GM12878 (cell line): ENCODE results near the gene CLIP2.

Experiments used
- CTCF ChIP-seq, 3 experiments: IDR thresholded peaks in 2 of 3; conservative IDR thresholded peaks in 1 of 3; 2 replicates each; pipeline ENCODE4 v1.5.1; 2011; ENCODE audit warnings: low read depth in 3 of 3, low read length in 3 of 3, mild to moderate bottlenecking in 3 of 3, control low read depth in 2 of 3, moderate library complexity in 2 of 3, inconsistent platforms in 1 of 3, mixed read lengths in 1 of 3; ENCODE audit not compliant: control insufficient read depth in 2 of 3, insufficient read depth in 1 of 3; ENCODE audit errors: extremely low read depth in 1 of 3
- KDM1A ChIP-seq: fragments of 200-600 bp; sonication (generic); IDR thresholded peaks from 2 replicates; pipeline ENCODE4 v1.6.1; 2016; ENCODE audit warnings: borderline replicate concordance
- PKNOX1 ChIP-seq: fragments of 450-650 bp; IDR thresholded peaks from 2 replicates; pipeline ENCODE4 v1.6.1; 2016; ENCODE audit warnings: mild to moderate bottlenecking
- RFX5 ChIP-seq: IDR thresholded peaks from 2 replicates; pipeline ENCODE4 v1.6.1; 2011; ENCODE audit warnings: low read depth, low read length, improper control_type of control experiment
- TAF1 ChIP-seq: IDR thresholded peaks from 2 replicates; pipeline ENCODE4 v1.6.1; 2011; ENCODE audit warnings: mild to moderate bottlenecking, low read depth, low read length, borderline replicate concordance
- ZBTB33 ChIP-seq: fragments of 450-650 bp; IDR thresholded peaks from 2 replicates; pipeline ENCODE4 v1.6.1; 2017; ENCODE audit warnings: mild to moderate bottlenecking

GRCh38 chr7:74351836-74352235 lies 62.6 kb downstream of the CLIP2 start:
- TF ChIP-seq ZBTB33 (no peak), PKNOX1 (no peak), KDM1A (no peak), CTCF (IDR thresholded peaks at IDR 0.05 in 2 of 3, conservative IDR thresholded peaks at IDR 0.05 in 1 of 3; ENCODE audit: control insufficient read depth in 2 of 3, extremely low read depth in 1 of 3, insufficient read depth in 1 of 3, low read depth in 3 of 3, low read length in 3 of 3) (no peak), RFX5 (no peak), TAF1 (no peak)
